Mucosa of descending colon (tissue), 3 donors: Measurements from ENCODE around the gene ARHGEF26. TPM values are rescaled to one million over a fixed set of nuclear protein-coding genes. Genes with fewer than 3 reads are reported as not detected.

Experiments
- ATAC-seq: fragments of 200-7000 bp; cut with Tn5 transposase; one replicate; pipeline ENCODE4 v1.9.1; 2020; ENCODE audit warnings: mild to moderate bottlenecking, moderate library complexity
- DNase-seq, 3 donors: peaks; one replicate each; pipeline ENCODE4 v3.0.0-alpha.2; 2020
- H3K36me3 ChIP-seq: fragments of 200-600 bp; one replicate; pipeline ENCODE4 v1.8.0; 2021; ENCODE audit warnings: low read depth, mild to moderate bottlenecking
- H3K4me1 ChIP-seq: fragments of 200-600 bp; one replicate; pipeline ENCODE4 v1.8.0; 2021; ENCODE audit warnings: low read depth, mild to moderate bottlenecking
- H3K4me3 ChIP-seq: fragments of 200-600 bp; one replicate; pipeline ENCODE4 v1.8.0; 2021; ENCODE audit warnings: mild to moderate bottlenecking
- H3K9me3 ChIP-seq: fragments of 200-600 bp; one replicate; pipeline ENCODE4 v1.8.0; 2021; ENCODE audit warnings: mild to moderate bottlenecking
- intact Hi-C, 2 donors: fragments of 100-400 bp; cut with DNase I in 1 of 2; cut with micrococcal nuclease in 1 of 2; formaldehyde crosslinking; loops; one replicate each; pipeline versions ENCODE4 v1.11.0 to v1.11.1; 2022; cut with DNase I, micrococcal nuclease
- total RNA-seq, 3 donors: library from RNA; stranded (reverse); fragmentation: NEBNext Ultra II Directional in 2 of 3; extraction: Animal tissue kit (Norgen Biotek cat#: 25700) in 2 of 3; gene quantifications; one replicate each; pipeline versions ENCODE4 v1.2.1 to v1.2.4, GENCODE V29; 2021 to 2023
- TF ChIP-seq, protein P1 (sequence below): fragments of 200-600 bp; IDR thresholded peaks from one replicate; pipeline ENCODE4 v1.8.0; 2022; ENCODE audit warnings: antibody characterized with exemption, mild to moderate bottlenecking
- donor health status: DM: no; HTN: no; CAD: no; lungs with moderate emphysema.
- donor health status: DM: no; HTN: no; CAD: no.
- donor health status: DM: no; HTN: yes; CAD: no.

The ARHGEF26 gene
- total RNA-seq, 3 donors from 2014 or later, result 3.0 to 46.4 (median 6.8) TPM

- intact Hi-C loops, result no loop called here
- peaks cover 9% of the 10 kb centered on the region for H3K4me1 ChIP-seq
- DNase-seq (no peak), ATAC-seq (no peak)
- H3K36me3 ChIP-seq, result no peaks in the 10 kb centered on the region
- no peaks in the 10 kb centered on the region for H3K9me3 ChIP-seq
- no peak overlapping the region for H3K4me3 ChIP-seq
- TF ChIP-seq, protein P1, sequence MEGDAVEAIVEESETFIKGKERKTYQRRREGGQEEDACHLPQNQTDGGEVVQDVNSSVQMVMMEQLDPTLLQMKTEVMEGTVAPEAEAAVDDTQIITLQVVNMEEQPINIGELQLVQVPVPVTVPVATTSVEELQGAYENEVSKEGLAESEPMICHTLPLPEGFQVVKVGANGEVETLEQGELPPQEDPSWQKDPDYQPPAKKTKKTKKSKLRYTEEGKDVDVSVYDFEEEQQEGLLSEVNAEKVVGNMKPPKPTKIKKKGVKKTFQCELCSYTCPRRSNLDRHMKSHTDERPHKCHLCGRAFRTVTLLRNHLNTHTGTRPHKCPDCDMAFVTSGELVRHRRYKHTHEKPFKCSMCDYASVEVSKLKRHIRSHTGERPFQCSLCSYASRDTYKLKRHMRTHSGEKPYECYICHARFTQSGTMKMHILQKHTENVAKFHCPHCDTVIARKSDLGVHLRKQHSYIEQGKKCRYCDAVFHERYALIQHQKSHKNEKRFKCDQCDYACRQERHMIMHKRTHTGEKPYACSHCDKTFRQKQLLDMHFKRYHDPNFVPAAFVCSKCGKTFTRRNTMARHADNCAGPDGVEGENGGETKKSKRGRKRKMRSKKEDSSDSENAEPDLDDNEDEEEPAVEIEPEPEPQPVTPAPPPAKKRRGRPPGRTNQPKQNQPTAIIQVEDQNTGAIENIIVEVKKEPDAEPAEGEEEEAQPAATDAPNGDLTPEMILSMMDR, result no peak
These were observed 4.3 kb downstream of the ARHGEF26 start for GRCh38 chr3:154125378-154126030.

DNA sequence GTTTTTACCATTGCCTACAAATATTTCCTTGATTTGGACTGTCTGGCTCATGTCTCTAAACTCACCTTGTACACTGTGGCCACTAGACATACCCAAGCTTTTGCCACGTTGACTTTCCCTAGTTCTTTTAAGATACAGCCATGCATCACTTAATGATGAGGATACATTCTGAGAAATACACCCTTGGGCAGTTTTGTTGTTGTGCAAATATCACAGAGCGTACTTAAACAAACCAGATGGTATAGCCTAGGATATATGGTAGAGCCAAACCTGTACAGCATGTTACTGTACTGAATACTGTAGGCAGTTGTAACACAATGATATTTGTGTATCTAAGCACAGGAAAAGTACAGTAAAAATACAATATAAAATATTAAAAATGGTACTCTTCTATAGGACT is 5.5 kb downstream of the ARHGEF26 start:
- intact Hi-C loops, result no loop called here
- peak; percentile 13 for ATAC-seq
- H3K4me1 ChIP-seq, result peaks cover 9% of the 10 kb centered on the region
- H3K9me3 ChIP-seq, result no peaks in the 10 kb centered on the region
- H3K36me3 ChIP-seq, result no peaks in the 10 kb centered on the region
- H3K4me3 ChIP-seq, result no peak overlapping the region
- TF ChIP-seq, protein P1, result no peak
- DNase-seq, result no peak

- no peaks in the 10 kb centered on the region for H3K36me3 ChIP-seq
- DNase-seq (no peak), ATAC-seq (no peak)
- H3K9me3 ChIP-seq, result no peaks in the 10 kb centered on the region
- H3K4me1 ChIP-seq, result peaks cover 13% of the 10 kb centered on the region
- intact Hi-C loops, result no loop called here
- no peak overlapping the region for H3K4me3 ChIP-seq
- TF ChIP-seq, protein P1, result no peak
These were observed 8.4 kb downstream of the ARHGEF26 start for GRCh38 chr3:154129625-154130024.

GRCh38 chr3:154130540-154130939 is 9.3 kb downstream of the ARHGEF26 start:
- Histone ChIP-seq H3K36me3 (no peaks in the 10 kb centered on the region), H3K4me1 (peaks cover 11% of the 10 kb centered on the region), H3K9me3 (no peaks in the 10 kb centered on the region), H3K4me3 (no peak overlapping the region)
- ATAC-seq (no peak), DNase-seq (no peak)
- TF ChIP-seq, protein P1, result no peak
- intact Hi-C loops, result no loop called here

DNA sequence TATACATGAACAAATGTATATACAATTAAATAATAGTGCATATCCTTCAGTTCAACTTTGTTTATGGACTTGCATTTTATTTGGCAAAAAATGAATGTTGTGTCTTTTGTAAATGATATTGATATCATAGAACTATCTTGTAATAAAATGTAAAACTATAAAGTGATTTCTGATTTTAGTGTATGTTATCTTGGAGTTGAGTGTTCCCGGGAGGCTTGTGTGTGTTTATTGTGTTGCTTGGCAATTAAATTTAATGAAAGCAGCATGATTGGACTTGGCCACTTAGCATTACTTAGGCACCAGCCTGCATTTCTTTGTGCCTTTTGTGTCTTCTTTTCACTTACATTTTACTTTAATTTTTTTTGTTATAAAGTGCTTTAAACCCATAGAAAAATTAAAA is 10.6 kb downstream of the ARHGEF26 start:
- ATAC-seq (no peak), DNase-seq (no peak)
- Histone ChIP-seq H3K9me3 (no peaks in the 10 kb centered on the region), H3K4me3 (no peak overlapping the region), H3K36me3 (no peaks in the 10 kb centered on the region), H3K4me1 (peaks cover 8% of the 10 kb centered on the region)
- intact Hi-C loops, result no loop called here
- TF ChIP-seq, protein P1, result no peak
